Endodermal cell (in vitro differentiated cells): ENCODE data around the gene GALNT17. TPM values are rescaled to one million over a fixed set of nuclear protein-coding genes. Genes with fewer than 3 reads are reported as not detected.
"Not testable (repeated sequence)": the region's sequence is repeated elsewhere in the genome, so short reads cannot be mapped to it uniquely, and the experiment has no call there.

ENCODE experiments used
- DNase-seq: peaks from one replicate; pipeline ENCODE4 v3.0.0-alpha.2; 2017
- H3K27ac ChIP-seq: 2 replicates; pipeline ENCODE4 v1.5.1; 2013; ENCODE audit warnings: mild to moderate bottlenecking, low read depth, low read length, moderate library complexity
- H3K27me3 ChIP-seq: 2 replicates; pipeline ENCODE4 v1.6.1; 2013; ENCODE audit warnings: mild to moderate bottlenecking, low read length, moderate library complexity; ENCODE audit not compliant: insufficient read depth, control insufficient read depth, poor library complexity, severe bottlenecking
- H3K36me3 ChIP-seq: 2 replicates; pipeline ENCODE4 v1.7.0; 2013; ENCODE audit warnings: mild to moderate bottlenecking, low read length, moderate library complexity; ENCODE audit not compliant: control insufficient read depth, insufficient read depth
- H3K4me1 ChIP-seq: one replicate; pipeline ENCODE4 v1.7.0; 2013; ENCODE audit warnings: low read length; ENCODE audit not compliant: control insufficient read depth, insufficient read depth
- H3K4me3 ChIP-seq: 2 replicates; pipeline ENCODE4 v1.5.1; 2013; ENCODE audit warnings: mild to moderate bottlenecking, low read length, moderate library complexity
- H3K9ac ChIP-seq: 2 replicates; pipeline ENCODE4 v1.6.1; 2013; ENCODE audit warnings: mild to moderate bottlenecking, low read length, moderate library complexity; ENCODE audit not compliant: poor library complexity, severe bottlenecking; ENCODE audit errors: extremely low read depth
- H3K9me3 ChIP-seq: 2 replicates; pipeline ENCODE4 v1.6.1; 2013; ENCODE audit warnings: mild to moderate bottlenecking, low read length, moderate library complexity; ENCODE audit not compliant: control insufficient read depth
- H3K27ac Mint-ChIP-seq: 2 replicates; pipeline ENCODE4 v1.8.0; 2020; ENCODE audit warnings: mixed read lengths
- H3K27me3 Mint-ChIP-seq: 2 replicates; pipeline ENCODE4 v1.8.0; 2021; ENCODE audit warnings: mild to moderate bottlenecking, mixed read lengths; ENCODE audit not compliant: insufficient read depth
- H3K36me3 Mint-ChIP-seq: 2 replicates; pipeline ENCODE4 v1.8.0; 2020; ENCODE audit warnings: low read depth, mixed read lengths
- H3K4me1 Mint-ChIP-seq: 2 replicates; pipeline ENCODE4 v1.8.0; 2020; ENCODE audit warnings: mixed read lengths
- H3K4me3 Mint-ChIP-seq: 2 replicates; pipeline ENCODE4 v1.8.0; 2020; ENCODE audit warnings: mild to moderate bottlenecking, moderate library complexity, mixed read lengths
- H3K9me3 Mint-ChIP-seq: 2 replicates; pipeline ENCODE4 v1.8.0; 2020; ENCODE audit warnings: mild to moderate bottlenecking, mixed read lengths
- CTCF ChIP-seq: fragments of 200-600 bp; sonication (generic); conservative IDR thresholded peaks from 2 replicates; pipeline ENCODE4 v1.5.0; 2021; ENCODE audit warnings: antibody characterized with exemption, mild to moderate bottlenecking
- WGBS, 2 experiments: methylation state at CpG; one replicate each; pipeline versions ENCODE4 v1.1.5 to v1.1.7; 2013; ENCODE audit warnings: missing lambda C conversion rate in 2 of 2, mixed read lengths in 1 of 2; ENCODE audit not compliant: insufficient coverage in 1 of 2, insufficient read length in 1 of 2; 5-methylcytosine and 5-hydroxymethylcytosine counted together
- total RNA-seq, 2 donors: library from RNA; stranded (reverse); fragmentation: NEBNext Ultra II Directional in 1 of 2; extraction: Animal tissue kit (Norgen Biotek cat#: 25700) in 1 of 2; gene quantifications; 2 replicates in 1 of 2; 3 replicates in 1 of 2; pipeline ENCODE4 v1.2.1, GENCODE V29; 2021

Gene GALNT17
- total RNA-seq, 2 donors from 2014 or later, result 60.4 to 61.3 TPM

DNA sequence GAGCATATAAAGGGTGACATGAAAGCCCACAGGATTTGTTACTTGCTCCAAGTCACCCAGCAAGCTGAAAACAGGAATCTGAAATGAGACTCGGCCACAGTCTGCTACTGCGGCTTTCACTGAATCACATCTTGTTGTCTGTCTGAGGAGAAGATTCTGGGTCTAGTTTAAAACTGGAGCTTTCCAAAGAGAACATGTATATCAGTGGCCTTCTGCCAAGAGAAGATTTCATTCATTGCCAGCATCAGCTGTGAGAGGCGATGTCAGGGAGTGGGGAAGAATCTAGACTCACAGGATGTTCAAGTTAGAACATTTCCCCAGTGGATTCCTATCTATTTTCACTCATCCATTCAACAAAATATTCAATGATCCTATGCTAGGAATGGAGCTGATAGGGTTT lies 122.8 kb downstream of the GALNT17 start:
- peaks cover 53% of the 10 kb centered on the region for H3K36me3 Mint-ChIP-seq
- no peaks in the 10 kb centered on the region for H3K27me3 Mint-ChIP-seq
- Histone ChIP-seq H3K4me1 (no peaks in the 10 kb centered on the region), H3K4me3 (peak overlapping the region; percentile 61), H3K27ac (no peak overlapping the region), H3K9ac (no peak overlapping the region), H3K9me3 (peaks cover 41% of the 10 kb centered on the region), H3K36me3 (peaks cover 61% of the 10 kb centered on the region), H3K27me3 (no peaks in the 10 kb centered on the region)
- 95 to 100% methylated on average over 2 to 3 of the region's 3 CpGs for WGBS, 2 experiments
- no peak for DNase-seq
- H3K4me1 Mint-ChIP-seq, result no peaks in the 10 kb centered on the region
- TF ChIP-seq CTCF, result no peak
- H3K4me3 Mint-ChIP-seq, result no peak overlapping the region
- peaks cover 39% of the 10 kb centered on the region for H3K9me3 Mint-ChIP-seq
- H3K27ac Mint-ChIP-seq, result no peak overlapping the region

- Mint-ChIP-seq H3K4me3 (no peak overlapping the region), H3K4me1 (no peaks in the 10 kb centered on the region), H3K36me3 (peaks cover 53% of the 10 kb centered on the region), H3K27me3 (no peaks in the 10 kb centered on the region), H3K27ac (peak overlapping the region; percentile 26), H3K9me3 (peaks cover 39% of the 10 kb centered on the region)
- Histone ChIP-seq H3K27me3 (no peaks in the 10 kb centered on the region), H3K4me3 (peak overlapping the region; percentile 61), H3K36me3 (peaks cover 56% of the 10 kb centered on the region), H3K4me1 (no peaks in the 10 kb centered on the region), H3K9ac (no peak overlapping the region), H3K27ac (no peak overlapping the region), H3K9me3 (peaks cover 41% of the 10 kb centered on the region)
- TF ChIP-seq CTCF, result no peak
- no peak for DNase-seq
- 89 to 95% methylated on average over 1 to 4 of the region's 4 CpGs for WGBS, 2 experiments
Measured at GRCh38 chr7:71255537-71256178, 123.7 kb downstream of the GALNT17 start.

- H3K27me3 ChIP-seq, result no peaks in the 10 kb centered on the region
- WGBS, 2 experiments, result 94 to 100% methylated on average over 6 to 7 of the region's 7 CpGs
- no peak for TF ChIP-seq CTCF
- H3K4me3 Mint-ChIP-seq, result no peak overlapping the region
- H3K27me3 Mint-ChIP-seq, result no peaks in the 10 kb centered on the region
- peak overlapping the region; percentile 2 for H3K27ac Mint-ChIP-seq
- peaks cover 47% of the 10 kb centered on the region for H3K36me3 ChIP-seq
- H3K27ac ChIP-seq, result no peak overlapping the region
- H3K9ac ChIP-seq, result no peak overlapping the region
- H3K4me1 Mint-ChIP-seq, result no peaks in the 10 kb centered on the region
- H3K4me1 ChIP-seq, result no peaks in the 10 kb centered on the region
- peaks cover 35% of the 10 kb centered on the region for H3K9me3 Mint-ChIP-seq
- peaks cover 59% of the 10 kb centered on the region for H3K36me3 Mint-ChIP-seq
- peaks cover 46% of the 10 kb centered on the region for H3K9me3 ChIP-seq
- no peak for DNase-seq
- H3K4me3 ChIP-seq, result no peak overlapping the region
Measured at GRCh38 chr7:71261066-71261465, 129.1 kb downstream of the GALNT17 start.

DNA sequence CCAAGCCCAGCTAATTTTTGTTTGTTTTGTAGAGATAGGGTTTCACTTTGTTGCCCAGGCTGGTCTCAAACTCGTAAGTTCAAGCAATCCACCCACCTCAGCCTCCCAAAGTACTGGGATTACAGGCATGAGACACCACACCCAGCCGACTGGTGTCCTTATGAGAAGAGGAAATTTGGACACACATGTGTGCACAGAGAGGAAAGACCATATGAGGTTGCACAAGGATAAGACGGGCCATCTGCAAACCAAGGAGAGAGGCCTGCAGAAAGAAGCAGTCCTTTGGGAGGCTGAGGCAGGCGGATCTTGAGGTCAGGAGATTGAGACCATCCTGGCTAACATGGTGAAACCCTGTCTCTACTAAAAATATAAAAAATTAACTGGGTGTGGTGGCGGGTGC lies 130.9 kb downstream of the GALNT17 start:
- Mint-ChIP-seq H3K9me3 (peaks cover 30% of the 10 kb centered on the region), H3K36me3 (peaks cover 50% of the 10 kb centered on the region)
- WGBS, 2 experiments, result 96 to 97% methylated on average over 4 to 5 of the region's 5 CpGs

More for the DNA sequence above, 130.9 kb downstream of the GALNT17 start:
- not testable (repeated sequence) for H3K4me3 ChIP-seq, DNase-seq, H3K27me3 Mint-ChIP-seq, H3K27ac Mint-ChIP-seq, H3K27me3 ChIP-seq, H3K27ac ChIP-seq, H3K4me1 ChIP-seq, H3K4me3 Mint-ChIP-seq, H3K9ac ChIP-seq
- Histone ChIP-seq H3K9me3 (peaks cover 40% of the 10 kb centered on the region), H3K36me3 (peaks cover 36% of the 10 kb centered on the region)
- H3K4me1 Mint-ChIP-seq, result peaks cover 14% of the 10 kb centered on the region
